Left forelimb (tissue), 1 donor: ENCODE results near the gene MMRN2.
"Not testable (repeated sequence)": the region's sequence is repeated elsewhere in the genome, so short reads cannot be mapped to it uniquely, and the experiment has no call there.

Source experiments
- DNase-seq: peaks from one replicate; pipeline ENCODE4 v3.0.0-alpha.2; 2018; ENCODE audit warnings: low spot score

Gene MMRN2, protein sequence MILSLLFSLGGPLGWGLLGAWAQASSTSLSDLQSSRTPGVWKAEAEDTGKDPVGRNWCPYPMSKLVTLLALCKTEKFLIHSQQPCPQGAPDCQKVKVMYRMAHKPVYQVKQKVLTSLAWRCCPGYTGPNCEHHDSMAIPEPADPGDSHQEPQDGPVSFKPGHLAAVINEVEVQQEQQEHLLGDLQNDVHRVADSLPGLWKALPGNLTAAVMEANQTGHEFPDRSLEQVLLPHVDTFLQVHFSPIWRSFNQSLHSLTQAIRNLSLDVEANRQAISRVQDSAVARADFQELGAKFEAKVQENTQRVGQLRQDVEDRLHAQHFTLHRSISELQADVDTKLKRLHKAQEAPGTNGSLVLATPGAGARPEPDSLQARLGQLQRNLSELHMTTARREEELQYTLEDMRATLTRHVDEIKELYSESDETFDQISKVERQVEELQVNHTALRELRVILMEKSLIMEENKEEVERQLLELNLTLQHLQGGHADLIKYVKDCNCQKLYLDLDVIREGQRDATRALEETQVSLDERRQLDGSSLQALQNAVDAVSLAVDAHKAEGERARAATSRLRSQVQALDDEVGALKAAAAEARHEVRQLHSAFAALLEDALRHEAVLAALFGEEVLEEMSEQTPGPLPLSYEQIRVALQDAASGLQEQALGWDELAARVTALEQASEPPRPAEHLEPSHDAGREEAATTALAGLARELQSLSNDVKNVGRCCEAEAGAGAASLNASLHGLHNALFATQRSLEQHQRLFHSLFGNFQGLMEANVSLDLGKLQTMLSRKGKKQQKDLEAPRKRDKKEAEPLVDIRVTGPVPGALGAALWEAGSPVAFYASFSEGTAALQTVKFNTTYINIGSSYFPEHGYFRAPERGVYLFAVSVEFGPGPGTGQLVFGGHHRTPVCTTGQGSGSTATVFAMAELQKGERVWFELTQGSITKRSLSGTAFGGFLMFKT

DNA sequence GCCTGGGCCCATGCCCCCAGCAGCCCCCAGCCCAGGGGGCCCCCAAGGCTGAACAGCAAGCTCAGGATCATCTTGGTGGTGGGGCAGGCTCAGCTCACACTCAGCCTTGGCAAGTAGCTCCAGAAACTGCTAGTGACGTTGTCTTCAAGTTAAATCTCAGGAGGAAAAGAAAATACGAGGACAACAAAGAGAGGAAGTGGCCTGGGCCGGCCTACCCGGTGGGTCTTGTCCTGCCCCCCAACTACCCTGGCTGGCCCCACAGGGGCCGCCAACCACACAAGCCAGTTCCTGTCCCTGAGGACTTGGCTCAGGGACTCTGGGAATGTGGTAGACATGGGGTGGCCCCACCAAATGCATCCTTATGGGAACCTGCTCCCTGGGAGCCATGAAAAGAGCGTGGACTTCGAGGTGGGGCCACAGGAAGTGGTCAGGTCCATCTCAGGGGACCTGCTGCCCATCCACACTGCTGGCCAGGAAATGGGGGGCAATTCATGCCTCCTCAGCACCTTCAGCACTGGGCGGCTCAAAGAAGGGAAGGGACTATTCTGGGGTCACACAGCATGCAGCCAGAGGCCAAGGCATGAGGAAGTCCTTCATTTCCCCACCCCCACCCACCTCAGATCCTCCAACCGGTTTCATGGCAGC is at the start of gene MMRN2:
Gene MMRN2, minus strand, starts transcription at position 145 of the 645 bp plus-strand sequence. Its CDS starts 74 bp downstream, at position 71.
- no peak for DNase-seq

DNA sequence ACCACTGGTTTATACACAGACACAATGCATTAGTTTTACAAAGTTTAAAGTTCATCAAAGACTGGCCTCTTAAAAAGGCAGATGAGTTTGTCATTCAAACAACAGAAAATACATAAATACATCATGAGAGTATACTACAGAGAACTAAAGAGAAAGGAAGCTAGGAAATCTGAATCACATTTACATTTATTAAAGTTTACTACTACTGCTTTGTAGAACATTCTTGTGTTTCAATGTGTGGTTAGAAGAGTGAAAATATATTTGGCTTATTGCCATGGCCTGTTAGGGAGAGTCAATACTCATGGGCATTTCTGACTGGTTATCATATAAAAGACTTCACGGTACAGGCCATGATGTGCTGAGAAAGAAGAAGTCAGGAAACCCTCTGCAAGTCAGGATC is 49.7 kb upstream of the MMRN2 start:
- not testable (repeated sequence) for DNase-seq

DNA sequence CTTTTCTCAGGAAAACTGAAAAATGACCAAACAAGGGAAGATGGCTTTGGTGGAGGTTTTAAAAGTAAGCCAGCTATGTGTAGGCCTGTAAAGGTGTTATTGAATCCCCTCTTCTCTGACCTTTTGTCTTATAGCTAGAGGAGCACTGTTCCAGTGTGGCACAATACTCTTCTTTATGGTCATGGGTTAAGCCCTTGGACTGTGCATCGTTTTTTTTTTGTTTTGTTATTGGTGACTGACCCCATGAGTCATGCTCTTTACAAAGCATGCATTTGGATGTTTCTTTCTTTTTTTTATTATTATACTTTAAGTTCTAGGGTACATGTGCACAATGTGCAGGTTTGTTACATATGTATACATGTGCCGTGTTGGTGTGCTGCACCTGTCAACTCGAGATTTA is 43.1 kb upstream of the MMRN2 start:
- DNase-seq, result no peak

DNA sequence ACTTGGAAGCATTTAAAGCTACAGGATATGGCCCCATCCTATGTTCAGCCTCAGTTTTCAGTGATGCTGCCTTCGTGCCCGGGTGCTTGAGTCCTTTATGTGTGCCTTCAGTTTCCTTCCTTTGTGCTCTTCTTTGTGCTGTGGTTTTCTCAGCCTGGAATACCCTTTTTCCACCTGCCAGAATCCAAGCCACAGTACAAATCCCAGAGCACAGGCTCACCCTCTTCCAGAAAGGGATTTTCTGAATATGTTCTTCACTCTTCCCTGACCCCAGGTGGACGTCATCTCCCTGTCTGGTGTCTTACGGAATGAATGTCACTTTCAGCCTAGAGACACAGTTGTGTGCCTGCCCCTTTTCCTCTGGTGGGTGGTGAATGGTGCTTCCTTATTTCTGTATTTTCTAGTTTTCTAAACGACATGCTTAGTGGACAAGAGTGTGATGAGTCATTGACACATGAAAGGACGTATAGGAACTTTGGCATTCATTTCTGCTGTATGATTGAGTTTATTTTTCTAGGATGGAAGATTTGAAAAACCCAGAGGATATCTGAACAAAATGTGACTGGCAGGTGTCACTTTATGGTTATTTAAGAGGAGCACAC is 42.5 kb upstream of the MMRN2 start:
- not testable (repeated sequence) for DNase-seq

DNA sequence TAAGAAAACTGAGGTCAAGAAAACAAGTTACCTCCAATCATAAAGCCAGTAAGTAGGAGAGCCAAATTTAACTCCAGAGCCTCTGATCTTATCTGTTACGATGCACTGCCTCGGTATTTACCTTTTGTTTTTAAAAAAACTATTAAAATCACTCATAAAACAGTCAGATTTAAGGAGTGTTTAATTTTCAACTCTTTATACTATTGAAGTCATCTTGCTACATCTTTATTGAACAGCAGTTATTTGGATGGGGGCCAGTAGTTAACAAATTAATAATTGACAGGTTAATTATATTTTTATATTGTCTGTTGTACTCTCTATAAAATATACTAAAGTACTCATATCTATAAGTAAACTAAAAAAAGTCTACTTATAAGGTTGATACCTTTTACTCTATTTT is 35.5 kb upstream of the MMRN2 start:
- no peak for DNase-seq

DNA sequence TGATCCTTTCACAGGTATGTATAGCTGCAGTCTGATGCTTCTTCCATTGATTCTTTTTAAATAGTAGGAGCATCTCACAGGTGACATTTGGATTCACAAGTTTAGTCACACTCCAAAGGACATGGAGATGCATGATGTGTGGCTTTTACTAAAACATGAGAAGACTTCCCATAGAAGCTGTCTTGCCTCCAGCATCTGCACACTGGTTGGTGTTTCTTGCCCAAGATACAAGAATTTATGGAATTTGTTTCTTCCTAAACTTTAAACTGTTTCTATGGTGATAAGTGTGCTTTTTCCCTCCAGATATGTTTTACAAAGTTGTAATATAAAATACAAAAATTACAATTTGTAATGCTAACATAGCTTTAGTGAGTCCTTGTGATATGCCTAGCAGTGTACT is 35.0 kb upstream of the MMRN2 start:
- no peak for DNase-seq

DNA sequence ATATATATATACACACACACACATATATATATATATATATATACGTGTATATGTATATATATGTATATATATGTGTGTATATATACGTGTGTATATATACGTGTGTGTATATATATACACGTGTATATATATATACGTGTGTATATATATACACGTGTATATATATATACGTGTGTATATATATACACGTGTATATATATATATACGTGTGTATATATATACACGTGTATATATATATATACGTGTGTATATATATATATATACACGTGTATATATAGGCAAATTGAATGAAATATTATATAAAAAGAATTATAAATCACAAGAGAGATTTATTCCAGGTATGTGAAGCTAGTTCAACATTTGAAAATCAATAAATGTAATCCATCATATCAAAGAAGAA is 33.9 kb upstream of the MMRN2 start:
- not testable (repeated sequence) for DNase-seq

DNA sequence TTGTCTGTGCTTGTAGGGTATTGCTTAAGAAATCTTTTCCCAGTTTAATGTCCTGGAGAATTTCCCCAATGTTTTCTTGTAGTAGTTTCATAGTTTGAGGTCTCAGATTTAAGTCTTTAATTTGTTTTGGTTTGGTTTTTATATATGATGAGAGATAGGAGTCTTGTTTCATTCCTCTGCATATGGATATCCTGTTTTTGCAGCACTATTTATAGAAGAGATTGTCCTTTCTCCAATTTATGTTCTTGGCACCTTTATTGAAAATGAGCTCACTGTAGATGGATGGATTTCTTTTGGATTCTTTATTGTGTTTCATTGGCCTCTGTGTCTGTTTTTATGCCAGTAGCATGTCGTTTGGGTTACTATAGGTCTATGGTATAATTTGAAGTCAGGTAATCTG is 31.1 kb upstream of the MMRN2 start:
- no peak for DNase-seq

DNA sequence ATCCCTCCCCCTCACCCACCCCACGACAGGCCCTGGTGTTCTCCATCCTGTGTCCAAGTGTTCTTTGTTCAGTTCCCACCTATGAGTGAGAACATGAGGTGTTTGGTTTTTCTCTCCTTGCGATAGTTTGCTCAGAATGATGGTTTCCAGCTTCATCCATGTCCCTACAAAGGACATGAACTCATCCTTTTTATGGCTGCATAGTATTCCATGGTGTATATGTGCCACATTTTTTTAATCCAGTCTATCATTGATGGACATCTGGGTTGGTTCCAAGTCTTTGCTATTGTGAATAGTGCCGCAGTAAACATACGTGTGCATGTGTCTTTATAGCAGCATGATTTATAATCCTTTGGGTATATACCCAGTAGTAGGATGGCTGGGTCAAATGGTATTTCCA is 27.1 kb upstream of the MMRN2 start:
- not testable (repeated sequence) for DNase-seq

DNA sequence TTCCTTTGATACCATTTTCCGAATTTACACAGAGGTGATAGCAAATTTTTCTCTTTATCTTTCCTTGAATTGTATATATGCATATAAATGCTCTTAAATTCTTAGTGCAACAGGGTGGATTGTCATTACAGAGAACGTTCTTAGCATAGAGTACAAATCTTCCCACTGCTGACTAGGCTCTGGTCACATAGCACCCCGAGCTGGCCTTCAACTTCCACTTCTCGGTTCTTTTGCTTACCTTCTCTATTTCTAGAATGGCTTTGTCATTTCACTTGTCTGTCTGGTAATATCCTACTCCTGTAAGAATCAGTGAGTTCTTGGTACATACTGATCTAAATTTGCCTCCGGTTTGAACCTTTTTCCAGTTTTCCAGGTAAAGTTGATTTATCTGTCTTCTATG is 24.3 kb upstream of the MMRN2 start:
- no peak for DNase-seq

DNA sequence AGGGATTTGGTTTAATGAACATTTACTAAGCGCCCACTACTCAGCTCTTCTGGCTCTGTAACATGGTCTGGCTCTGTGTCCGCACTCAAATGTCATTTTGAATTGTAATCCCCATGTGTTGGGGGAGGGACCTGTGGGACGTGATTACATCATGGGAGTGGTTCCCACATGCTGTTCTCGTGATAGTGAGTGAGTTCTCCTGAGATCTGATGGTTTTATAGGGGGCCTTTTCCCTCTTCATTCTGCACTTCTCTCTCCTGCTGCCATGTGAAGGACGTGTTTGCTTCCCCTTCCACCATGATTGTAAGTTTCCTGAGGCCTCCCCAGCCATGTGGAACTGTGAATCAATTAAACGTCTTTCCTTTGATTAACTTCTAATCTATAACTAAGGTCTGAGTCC is 23.6 kb upstream of the MMRN2 start:
- DNase-seq, result not testable (repeated sequence)

DNA sequence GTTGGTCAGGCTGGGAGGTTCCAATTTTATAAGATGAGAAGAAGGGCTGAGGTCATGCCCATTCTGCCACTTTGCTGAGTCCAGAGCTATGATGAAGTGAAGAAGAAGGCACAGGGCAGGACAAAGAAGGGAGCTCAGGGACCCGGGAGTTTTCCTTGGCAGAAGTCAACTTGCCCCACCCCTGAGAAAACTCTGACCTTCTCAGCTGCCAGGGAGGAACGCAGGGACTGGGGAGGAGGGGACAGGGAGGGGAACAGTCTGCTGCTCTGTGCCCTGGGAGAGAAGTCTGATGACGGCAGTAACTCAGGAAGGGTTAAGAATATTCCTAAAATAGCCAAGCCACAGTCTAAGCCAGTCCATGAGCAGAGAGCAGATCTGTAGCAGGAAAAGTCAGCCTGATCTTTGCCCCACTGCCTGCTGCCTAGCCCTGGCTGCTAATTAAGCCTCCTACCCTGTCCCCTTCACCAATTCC is 22.6 kb upstream of the MMRN2 start:
- no peak for DNase-seq

DNA sequence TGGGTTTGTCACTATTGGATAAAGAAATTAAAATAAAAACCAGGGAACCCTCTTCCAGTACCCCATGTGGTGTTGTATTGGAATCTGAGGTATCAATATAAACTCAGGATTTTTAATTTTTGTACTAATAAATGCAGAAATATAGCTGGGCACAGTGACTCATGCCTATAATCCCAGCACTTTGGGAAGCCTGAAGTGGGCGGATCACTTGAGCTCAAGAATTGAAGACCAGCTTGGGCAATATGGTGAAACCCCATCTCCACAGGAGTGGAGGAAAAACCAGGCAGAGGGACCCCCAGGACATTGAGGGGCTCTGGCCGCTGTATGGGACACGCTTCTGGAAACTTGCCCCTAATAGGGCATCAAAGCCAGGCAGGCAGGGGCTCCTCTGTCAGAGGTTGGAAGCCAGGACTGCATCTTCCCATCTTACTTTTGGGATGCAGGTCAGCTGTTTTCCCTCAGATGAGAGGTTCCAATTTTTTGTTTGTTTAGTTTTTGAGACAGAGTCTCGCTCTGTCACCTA is 21.9 kb upstream of the MMRN2 start:
- DNase-seq, result no peak

DNA sequence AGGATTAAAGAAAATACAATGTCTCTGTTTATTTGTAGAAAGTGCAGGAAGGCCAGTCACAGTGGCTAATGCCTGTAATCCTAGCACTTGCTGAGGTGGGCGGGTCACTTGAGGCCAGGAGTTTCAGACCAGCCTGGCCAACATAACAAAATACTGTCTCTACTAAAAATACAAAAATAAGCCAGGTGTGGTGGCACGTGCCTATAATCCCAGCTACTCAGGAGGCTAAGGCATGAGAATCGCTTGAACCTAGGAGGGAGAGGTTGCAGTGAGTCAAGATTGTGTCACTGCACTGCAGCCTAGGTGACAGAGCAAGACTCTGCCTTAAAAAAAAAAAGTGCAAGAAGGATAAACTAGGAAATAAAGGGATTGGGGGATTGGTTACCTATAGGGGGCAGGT is 21.0 kb upstream of the MMRN2 start:
- not testable (repeated sequence) for DNase-seq

DNA sequence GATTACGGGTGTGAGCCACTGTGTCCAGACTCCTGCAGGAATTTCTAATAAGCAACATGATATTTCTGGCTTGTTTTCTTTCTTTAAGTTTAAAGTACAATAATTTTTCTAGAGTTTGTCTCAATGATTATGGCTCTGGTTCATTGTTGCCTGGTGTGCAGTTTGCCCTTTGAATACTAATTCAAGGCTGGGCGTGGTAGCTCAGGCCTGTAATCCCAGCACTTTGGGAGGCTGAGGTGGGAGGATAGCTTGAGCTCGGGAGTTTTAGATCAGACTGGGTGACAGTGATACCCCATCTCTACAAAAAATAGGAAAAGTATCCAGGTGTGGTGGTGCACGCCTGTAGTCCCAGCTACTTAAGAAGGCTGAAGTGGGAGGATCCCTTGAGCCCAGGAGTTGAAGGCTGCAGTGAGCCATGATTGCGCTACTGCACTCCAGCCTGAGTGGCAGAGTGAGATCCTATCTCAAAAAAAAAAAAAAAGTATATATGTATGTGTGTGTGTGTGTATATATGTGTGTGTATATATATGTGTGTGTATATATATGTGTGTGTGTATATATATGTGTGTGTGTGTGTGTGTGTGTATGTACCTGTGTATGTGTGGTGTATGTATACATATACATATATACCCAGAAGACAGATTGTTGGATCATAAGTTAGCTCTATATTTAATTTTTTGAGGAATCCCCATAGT is 19.1 kb upstream of the MMRN2 start:
- no peak for DNase-seq

DNA sequence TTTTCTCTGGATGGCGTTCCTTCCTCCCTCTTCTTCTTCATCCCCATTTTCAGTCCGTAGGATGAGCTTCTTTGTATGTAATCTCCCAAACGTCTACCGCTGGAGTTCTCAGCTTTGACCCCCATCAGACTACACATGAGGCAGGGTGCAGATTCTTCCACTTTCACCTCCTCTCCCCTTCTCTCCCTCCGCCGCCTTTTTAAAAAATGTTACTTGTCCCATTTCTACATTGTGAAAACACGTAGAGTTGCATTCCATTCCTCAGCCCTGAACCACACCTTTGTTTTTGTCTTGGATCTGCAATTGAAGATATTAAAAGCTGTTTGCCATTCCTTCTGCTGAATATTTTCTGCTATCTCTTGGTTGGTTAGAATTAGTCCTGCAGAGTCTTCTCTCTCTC is 17.1 kb upstream of the MMRN2 start:
- no peak for DNase-seq

DNA sequence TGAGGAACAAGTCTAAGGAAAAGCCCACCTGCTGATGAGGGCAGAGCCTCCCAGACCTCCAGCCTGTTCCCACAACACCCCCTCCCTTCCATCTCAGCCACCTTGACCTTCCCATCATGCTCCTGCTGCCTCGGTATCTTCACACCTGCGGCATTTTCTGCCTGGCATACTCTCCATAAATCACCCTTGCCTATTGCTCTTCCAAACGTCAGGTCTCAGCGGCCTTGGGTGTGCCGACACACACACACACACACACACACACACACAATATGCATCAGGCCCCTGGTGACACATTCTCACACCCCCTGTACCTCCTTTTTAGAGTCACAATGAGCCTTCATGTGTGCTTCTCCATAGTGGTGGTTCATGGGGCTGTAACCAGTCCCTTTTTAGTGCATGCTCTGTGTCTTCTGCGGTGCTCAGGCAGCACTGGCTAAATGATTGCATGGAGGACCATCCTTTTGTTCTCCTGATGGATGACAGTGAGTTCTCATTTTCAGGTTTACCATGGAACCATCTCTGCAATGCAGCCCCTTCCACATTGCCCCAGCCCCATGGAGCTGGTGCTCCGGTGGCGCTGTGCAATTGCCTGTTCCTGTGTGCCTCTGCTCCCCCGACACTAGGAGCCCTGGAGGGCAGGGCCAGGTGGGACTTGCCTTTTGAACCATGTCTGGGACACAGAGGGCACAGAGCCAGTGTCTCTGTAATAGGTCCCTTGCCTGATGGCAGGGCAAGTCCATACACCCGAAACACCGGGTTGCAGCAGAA is 15.4 kb upstream of the MMRN2 start:
- DNase-seq, result no peak

DNA sequence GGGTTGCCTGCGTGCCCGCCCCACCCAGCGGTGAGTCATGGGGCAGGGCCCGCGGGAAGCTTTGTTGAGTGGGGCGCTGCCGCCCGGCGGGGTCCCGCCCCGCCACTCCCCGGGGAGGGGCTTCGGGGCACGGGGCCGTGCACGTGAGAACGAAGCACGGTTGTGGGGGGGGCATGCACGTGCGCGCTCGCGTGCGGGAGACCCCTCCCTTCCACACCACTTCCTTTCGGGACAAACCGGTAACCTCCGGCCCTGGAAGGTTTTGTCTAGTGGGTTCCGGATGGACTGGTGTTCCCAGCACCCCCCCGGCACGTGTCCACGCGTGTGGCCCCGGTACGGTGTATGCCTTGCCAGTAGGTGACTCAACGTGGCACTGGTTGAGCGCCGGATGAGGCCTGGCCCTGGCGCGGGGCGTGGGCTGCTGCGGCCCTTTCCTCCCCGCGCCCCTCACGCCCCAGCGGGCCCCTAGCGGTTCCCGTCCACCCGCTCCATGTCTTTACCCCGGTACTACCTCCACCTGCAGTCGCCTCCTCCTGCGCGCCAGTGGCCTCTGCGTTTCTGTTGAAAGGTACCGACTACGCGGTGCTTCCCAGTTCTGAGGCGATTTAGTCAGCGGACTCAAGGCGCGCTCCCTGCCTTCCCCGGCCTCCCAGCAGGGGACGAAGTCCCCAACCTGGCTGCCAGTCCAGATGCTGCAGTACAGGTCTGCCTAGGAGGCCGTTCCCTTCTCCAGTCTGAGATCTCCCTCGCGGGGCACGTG is 14.0 kb upstream of the MMRN2 start:
- peak; percentile 89 for DNase-seq

DNA sequence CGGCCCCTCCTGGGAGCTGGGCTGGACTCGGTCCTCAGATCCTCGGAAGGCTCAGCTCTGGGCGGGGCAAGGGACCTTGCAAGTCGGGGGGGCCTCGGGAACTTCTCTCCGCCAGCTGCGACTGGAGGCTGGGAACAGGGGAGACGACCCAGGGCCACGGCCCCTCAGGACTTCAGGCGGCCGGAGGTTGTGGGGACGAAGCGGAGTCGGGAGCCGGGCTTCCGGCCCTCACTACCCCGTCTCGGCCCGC is 13.5 kb upstream of the MMRN2 start:
- peak; percentile 83 for DNase-seq
